Measurements from ENCODE around the gene NUFIP2. TPM values are rescaled to one million over a fixed set of nuclear protein-coding genes. Genes with fewer than 3 reads are reported as not detected.

The NUFIP2 gene
- total and polyA plus RNA-seq, 2 experiments from 2014 or later, result 8.9 to 47.8 TPM

DNA sequence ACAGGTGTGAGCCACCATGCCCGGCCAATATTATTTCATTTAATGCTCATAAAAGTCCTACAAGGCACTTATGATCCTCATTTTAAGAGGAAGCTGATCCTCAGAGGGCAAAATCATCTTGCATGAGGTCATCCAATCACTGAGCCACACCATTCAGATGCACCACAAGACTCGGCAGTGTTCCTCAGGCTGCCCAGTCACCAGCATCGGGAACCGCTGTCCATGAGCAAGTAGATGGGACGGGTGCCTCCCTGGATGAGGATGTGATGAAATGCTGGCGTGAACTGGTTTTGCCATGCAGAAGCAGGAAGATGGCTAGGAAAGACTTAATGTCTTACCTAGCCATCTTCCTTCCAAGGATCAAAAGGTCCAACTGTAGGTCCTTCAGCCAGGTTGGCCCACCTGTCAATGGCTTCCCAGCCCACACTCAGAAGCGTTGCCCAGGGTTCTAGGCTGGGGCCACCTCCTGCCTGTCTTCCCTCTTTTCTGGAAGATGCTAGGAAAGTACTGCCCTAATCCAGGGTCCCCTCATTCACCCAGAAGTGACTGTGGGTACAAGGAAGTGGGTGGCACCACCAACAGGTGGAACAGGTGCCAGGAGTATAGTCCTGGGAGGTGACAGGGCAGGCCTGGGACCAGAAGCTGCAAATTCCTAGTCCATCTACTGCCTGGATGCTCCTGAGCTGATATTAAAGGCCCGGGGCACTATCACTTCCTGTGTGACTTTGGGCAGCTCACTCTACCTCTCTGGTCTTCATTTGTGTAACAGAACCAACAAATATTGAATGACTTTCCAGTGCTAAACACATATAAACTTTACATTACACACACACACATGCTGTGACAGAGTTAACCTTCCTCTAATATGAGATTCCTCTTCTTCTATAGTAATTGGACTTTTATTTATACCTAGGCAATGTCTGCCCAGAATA lies 79.5 kb downstream of the NUFIP2 start:
- H2AFZ ChIP-seq, result no peak overlapping the region
- H3K4me3 ChIP-seq, result no peak overlapping the region
- H3K36me3 ChIP-seq (replicated peaks; ENCODE audit: insufficient read depth, low read depth), result no peaks in the 10 kb centered on the region
- H3K27me3 ChIP-seq, result no peaks in the 10 kb centered on the region
- no peak for DNase-seq (ENCODE audit: low spot score)
- H3K4me1 ChIP-seq (ENCODE audit: insufficient read depth), result no peaks in the 10 kb centered on the region
- no peaks in the 10 kb centered on the region for H4K20me1 ChIP-seq (ENCODE audit: insufficient read depth, poor library complexity, severe bottlenecking)
- no peaks in the 10 kb centered on the region for H3K79me2 ChIP-seq
- no peaks in the 10 kb centered on the region for H3K9me3 ChIP-seq (ENCODE audit: low read depth)
- no peaks in the 10 kb centered on the region for H3K9me2 ChIP-seq (replicated peaks; ENCODE audit: insufficient read depth)
- H3K27ac ChIP-seq, result no peak overlapping the region
- TF ChIP-seq EZH2phosphoT487 (IDR thresholded peaks at IDR 0.05; ENCODE audit: low read depth, severe bottlenecking, unreplicated experiment), result no peak
- TF ChIP-seq CTCF (IDR thresholded peaks at IDR 0.05; ENCODE audit: poor library complexity), result no peak
- TF ChIP-seq EZH2 (IDR thresholded peaks at IDR 0.05; ENCODE audit: borderline replicate concordance), result no peak
- no peak overlapping the region for H3K4me2 ChIP-seq
- 90% methylated on average over 8 of the region's 8 CpGs for WGBS (ENCODE audit: low lambda C conversion rate, missing lambda C conversion rate)

DNA sequence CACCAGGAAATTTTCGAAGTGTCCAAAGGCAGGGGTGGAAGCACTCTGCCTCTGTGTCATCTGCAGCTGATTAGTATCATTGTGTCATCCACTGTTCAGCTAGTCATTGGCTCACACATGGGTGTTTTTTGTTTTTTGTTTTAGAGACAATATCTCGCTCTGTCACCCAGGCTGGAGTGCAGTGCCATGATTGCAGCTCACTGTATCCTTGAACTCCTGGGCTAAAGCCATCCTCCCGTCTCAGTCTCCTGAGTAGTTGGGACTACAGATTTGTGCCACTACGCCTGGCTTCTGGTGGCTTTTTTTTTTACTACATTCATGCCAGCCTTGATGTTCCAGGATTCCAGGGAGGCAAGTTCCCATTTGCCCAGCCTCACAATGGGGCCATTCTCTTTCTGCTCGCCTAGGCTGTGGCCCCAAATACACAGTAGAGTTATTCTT lies 81.2 kb downstream of the NUFIP2 start:
- no peaks in the 10 kb centered on the region for H3K27me3 ChIP-seq
- no peak overlapping the region for H3K4me2 ChIP-seq
- H3K4me1 ChIP-seq (ENCODE audit: insufficient read depth), result no peaks in the 10 kb centered on the region
- H3K9me3 ChIP-seq (ENCODE audit: low read depth), result no peaks in the 10 kb centered on the region
- DNase-seq (ENCODE audit: low spot score), result no peak
- H3K36me3 ChIP-seq (replicated peaks; ENCODE audit: insufficient read depth, low read depth), result no peaks in the 10 kb centered on the region
- no peaks in the 10 kb centered on the region for H3K79me2 ChIP-seq
- H3K9me2 ChIP-seq (replicated peaks; ENCODE audit: insufficient read depth), result no peaks in the 10 kb centered on the region
- H3K27ac ChIP-seq, result no peak overlapping the region
- H3K4me3 ChIP-seq, result no peak overlapping the region
- TF ChIP-seq CTCF (IDR thresholded peaks at IDR 0.05; ENCODE audit: poor library complexity), result no peak
- no peak for TF ChIP-seq EZH2phosphoT487 (IDR thresholded peaks at IDR 0.05; ENCODE audit: low read depth, severe bottlenecking, unreplicated experiment)
- TF ChIP-seq EZH2 (IDR thresholded peaks at IDR 0.05; ENCODE audit: borderline replicate concordance), result no peak
- H4K20me1 ChIP-seq (ENCODE audit: insufficient read depth, poor library complexity, severe bottlenecking), result no peaks in the 10 kb centered on the region
- no peak overlapping the region for H2AFZ ChIP-seq
- WGBS (ENCODE audit: low lambda C conversion rate, missing lambda C conversion rate), result 92% methylated on average over 5 of the region's 5 CpGs

DNA sequence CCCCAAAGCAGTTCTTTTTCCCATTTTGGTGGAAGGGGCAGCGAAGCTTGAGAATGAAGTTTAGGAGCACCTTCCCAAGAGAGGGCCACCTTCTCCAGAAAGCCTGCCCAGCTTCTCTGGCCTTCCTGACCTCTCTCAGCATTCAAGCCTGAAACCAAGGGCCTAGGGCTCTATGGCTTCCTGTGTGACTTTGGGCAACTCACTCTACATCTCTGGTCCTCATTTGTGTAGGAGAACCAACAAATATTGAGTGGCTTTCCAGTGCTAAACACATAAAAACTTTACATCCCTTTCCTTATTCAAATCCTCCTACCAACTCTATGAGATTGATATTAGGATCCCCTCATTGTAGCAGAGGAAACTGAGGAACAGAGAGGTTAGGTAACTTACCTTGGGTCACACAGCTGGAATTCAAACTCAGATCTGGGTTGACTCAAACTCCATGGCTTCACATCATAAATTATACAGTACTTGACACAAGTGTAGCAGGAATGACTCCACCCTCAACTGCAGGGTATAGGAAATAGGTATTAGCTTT lies 81.8 kb downstream of the NUFIP2 start:
- Histone ChIP-seq H3K79me2 (no peaks in the 10 kb centered on the region), H3K4me2 (no peak overlapping the region), H3K27me3 (no peaks in the 10 kb centered on the region), H2AFZ (no peak overlapping the region), H3K36me3 (replicated peaks; ENCODE audit: insufficient read depth, low read depth) (no peaks in the 10 kb centered on the region), H4K20me1 (ENCODE audit: insufficient read depth, poor library complexity, severe bottlenecking) (no peaks in the 10 kb centered on the region), H3K27ac (no peak overlapping the region), H3K9me3 (ENCODE audit: low read depth) (no peaks in the 10 kb centered on the region), H3K4me1 (ENCODE audit: insufficient read depth) (no peaks in the 10 kb centered on the region), H3K9me2 (replicated peaks; ENCODE audit: insufficient read depth) (no peaks in the 10 kb centered on the region), H3K4me3 (no peak overlapping the region)
- WGBS (ENCODE audit: low lambda C conversion rate, missing lambda C conversion rate), result 100% methylated on average over 1 of the region's 1 CpG
- TF ChIP-seq EZH2 (IDR thresholded peaks at IDR 0.05; ENCODE audit: borderline replicate concordance) (no peak), EZH2phosphoT487 (IDR thresholded peaks at IDR 0.05; ENCODE audit: low read depth, severe bottlenecking, unreplicated experiment) (no peak), CTCF (IDR thresholded peaks at IDR 0.05; ENCODE audit: poor library complexity) (no peak)
- no peak for DNase-seq (ENCODE audit: low spot score)
